Heart left ventricle (tissue), 13 donors: ENCODE data around the gene PRKAA2.

Experiments used
- CTCF ChIP-seq, 12 donors: fragments of 200-600 bp; sonication (generic) in 4 of 12; IDR thresholded peaks; one replicate each; pipeline versions ENCODE4 v1.5.0 to v1.8.0; 2018 to 2022; ENCODE audit warnings: antibody characterized with exemption in 12 of 12, mild to moderate bottlenecking in 5 of 12
- POLR2A ChIP-seq, 2 donors: fragments of 450-650 bp; IDR thresholded peaks; one replicate each; pipeline ENCODE4 v1.6.1; 2017; ENCODE audit warnings: antibody characterized with exemption in 2 of 2, mild to moderate bottlenecking in 2 of 2, moderate library complexity in 2 of 2
- donor health status: ischemic (EF 13 %, LVEDD 7.1; RV severe dilation, severe dysfunction).
- donor health status: DM: no; HTN: yes; CAD: no.
- donor health status: DM: no; HTN: no; CAD: no.
- donor health status: ischemic (EF 25% LVEDD 6.9; RV normal size, moderate dysfunction).
- donor health status: ischemic (EF 25% LVEDD 5.7; RV mildly dilated, moderate dysfunction).
- donor health status: ischemic (EF 35%, LVEDD 5.7; RV mildly dilated, moderate dysfunction).
- donor health status: nonischemic (EF 11% LVEDD 7.7; RV severe dilation, severe dysfunction).
- donor health status: DM: yes; HTN: yes; CAD: no.
- donor health status: PGD.
- donor health status: ischemic (EF 29% LVEDD 5.4; RV normal size, mild dysfunction).
- donor health status: nonischemic (EF 23%, LVEDD 6.1; RV moderate dilation, normal function).

GRCh38 chr1:56660293-56660692 is 15.2 kb downstream of the PRKAA2 start:
- no peak for TF ChIP-seq CTCF (IDR thresholded peaks at IDR 0.05)
- no peak for TF ChIP-seq POLR2A (IDR thresholded peaks at IDR 0.05)
